NCI-H146 (cell line): ENCODE data around the gene ZC3HAV1.
"Not testable (repeated sequence)": the region's sequence is repeated elsewhere in the genome, so short reads cannot be mapped to it uniquely, and the experiment has no call there.

Experiments used
- DNase-seq: peaks from one replicate; lab custom pipeline; 2025; lab: John Stamatoyannopoulos, UW

ZC3HAV1 gene

DNA sequence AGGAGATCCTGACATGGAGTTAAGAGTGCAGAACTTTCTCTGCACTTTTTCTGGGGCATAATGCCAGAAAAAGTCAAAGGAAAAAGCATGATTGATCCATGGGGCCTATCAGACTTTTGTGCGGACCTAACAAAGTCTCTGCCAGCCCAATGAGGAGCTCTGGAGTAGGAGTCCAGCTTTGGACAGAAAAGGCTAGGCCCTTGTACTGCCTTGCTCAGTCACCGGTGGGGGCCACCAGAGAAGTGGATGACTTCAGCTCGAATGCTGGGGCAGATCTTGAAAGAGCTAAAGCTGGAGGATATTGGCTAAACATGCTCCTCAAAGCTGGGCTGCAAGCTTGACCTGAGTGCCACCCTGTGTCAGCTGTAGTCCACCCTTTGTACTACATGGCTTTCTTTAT, 2.8 kb upstream of the ZC3HAV1 start:
- no peak for DNase-seq

DNA sequence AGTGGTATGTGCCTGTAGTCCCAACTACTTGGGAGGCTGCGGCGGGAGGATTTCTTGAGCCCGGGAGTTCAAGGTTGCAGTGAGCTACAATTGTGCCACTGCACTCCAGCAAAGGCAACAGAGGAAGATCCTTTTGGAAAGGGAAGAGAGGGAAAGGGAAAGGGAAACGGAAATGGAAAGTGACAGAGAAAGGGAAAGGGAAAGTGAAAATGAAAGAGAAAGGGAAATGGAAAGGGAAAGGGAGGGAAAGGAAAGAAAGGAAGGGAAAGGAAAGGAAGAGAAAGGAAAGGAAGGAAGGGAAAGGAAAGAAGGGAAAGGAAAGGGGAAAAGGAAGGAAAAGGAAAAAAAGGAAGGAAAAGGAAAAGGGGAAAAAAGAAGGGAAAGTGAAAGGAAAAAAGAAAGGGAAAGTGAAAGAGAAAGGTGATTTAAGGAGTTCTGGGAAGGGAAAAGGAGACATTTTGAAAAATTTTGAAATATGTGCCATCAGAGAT, 2.3 kb upstream of the ZC3HAV1 start:
- DNase-seq, result no peak

DNA sequence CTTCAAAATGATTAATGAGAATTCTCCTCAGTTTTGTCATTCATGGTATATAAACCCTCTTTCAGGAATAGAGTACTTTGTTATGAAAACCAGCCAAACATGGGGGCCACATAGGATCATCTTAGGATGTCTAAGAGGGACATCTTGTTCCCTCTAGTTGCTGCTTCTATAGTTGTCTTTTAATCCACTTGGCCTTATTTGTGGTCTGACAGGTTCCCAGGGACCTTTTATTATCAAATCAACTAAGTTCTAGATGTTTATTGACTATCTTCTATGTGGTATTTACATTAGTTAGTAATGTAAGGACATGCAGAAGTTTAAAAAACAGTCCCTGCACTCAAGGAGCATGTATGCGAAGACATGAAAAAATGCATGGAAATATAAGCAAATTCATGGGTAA, 1.6 kb upstream of the ZC3HAV1 start:
- DNase-seq, result no peak

DNA sequence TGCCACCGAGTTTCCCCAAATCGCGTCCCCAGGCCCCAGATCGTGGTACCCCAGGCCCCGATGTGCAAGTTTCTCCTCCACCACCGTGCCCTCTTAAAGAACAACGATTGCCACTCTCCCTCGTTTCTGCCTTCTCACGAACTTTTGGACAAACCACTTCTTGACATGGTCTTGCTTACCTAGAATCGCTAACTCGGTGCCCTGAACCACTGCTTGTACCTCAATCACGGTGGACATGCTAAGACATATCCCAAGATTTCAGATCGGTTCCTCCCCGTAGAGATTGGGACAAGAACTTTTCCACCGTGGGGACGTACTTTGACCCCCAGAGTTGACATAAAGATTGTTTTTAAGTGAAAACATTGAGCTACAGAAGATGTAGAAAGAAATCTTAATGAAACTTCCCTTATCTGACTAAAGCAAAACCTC, 477 bp upstream of the ZC3HAV1 start:
- DNase-seq, result no peak

DNA sequence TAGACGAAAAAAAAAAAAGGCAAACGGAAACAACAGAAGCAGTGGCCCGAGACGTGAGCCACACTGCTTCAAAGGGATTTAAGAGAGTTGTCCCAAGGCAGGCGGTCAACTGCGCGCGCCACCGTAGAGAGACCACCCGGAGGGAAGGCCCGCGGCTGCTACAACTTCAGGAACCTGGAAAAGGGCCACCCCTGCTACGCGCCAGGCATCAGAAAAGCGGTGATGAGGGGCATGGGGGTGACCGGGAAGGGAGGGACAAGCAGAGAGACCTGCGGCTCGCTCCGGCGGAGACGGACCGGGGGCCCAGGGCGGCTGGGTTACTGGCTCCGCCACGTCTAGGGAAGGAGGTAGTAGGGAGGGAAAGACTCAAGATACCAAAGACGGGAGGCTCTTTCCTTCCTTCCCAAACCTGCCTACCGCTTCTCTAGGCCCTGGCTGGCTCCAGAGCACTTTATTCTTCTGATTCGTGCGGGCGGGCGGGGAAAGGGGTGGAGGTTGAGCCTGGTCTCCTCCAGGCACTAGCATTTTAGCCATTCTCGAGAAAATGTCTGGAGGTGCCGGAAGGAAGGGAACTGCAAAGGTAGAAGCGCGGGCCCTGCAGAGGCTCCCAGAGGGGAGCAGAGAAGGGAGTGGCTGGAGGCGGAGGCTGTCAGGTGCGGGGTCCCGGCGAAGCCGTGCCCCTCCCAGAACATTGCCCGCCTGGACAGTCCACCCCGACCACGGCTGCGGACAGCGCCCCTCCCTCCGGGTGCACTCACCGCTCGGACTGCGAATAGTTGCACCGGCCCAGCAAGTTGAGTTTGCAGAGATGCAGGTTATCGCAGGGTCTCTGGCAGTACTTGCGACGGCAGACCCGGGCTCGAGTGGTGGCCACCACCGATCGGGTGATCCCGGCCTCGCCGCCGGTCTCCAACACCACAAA, 993 bp downstream of the ZC3HAV1 start:
- peak; percentile 73 for DNase-seq

DNA sequence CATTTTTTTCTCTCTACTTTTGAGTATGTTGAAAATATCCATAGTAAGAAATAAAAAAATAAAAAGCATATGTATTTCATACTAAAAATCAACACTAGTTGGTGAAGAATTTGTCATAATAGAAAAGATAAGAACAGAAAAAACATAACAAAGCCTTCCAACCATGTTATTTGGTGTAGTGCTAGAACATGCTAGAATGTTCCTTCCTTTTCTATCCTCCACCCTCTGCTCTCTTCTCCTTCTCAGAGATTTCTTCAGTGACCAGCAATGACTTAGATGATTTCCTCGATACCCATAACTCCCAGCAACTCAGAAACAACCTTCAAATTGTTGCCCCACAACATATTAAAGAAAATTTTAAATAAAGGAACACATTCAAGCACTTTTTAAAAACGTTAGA, 2.6 kb downstream of the ZC3HAV1 start:
- no peak for DNase-seq

DNA sequence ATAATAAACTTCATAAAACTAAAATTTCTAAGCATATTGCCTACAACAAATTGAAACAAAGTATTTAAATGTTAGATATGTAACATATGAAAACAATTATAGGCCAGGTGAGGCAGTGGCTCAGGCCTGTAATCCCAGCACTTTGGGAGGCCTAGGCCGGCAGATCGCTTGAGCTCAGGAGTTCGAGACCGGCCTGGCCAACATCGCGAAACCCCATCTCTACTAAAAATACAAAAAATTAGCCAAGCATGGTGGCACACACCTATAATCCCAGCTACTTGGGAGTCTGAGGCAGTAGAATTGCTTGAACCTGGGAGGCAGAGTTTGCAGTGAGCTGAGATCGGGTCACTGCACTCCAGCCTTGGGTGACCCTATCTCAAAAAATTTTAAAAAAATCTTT, 3.3 kb downstream of the ZC3HAV1 start:
- DNase-seq, result not testable (repeated sequence)

DNA sequence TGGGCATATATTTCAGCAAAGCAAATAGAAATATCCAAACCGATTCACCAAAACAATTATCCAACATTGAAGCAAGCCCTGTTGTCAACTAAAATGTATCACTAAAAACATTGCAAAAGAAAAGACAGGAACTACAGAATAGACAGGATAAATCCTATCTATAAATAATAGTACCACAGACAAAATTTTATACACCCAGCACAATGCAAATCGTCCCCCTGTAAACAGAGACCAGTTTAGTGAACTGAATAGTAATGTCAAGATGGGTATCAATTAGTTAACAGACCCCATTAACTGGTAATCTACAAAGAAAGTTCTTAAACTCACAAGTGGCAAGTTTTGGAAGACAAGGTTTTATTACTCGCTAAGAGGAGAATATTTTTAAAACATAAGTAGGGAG, 4.0 kb downstream of the ZC3HAV1 start:
- no peak for DNase-seq

DNA sequence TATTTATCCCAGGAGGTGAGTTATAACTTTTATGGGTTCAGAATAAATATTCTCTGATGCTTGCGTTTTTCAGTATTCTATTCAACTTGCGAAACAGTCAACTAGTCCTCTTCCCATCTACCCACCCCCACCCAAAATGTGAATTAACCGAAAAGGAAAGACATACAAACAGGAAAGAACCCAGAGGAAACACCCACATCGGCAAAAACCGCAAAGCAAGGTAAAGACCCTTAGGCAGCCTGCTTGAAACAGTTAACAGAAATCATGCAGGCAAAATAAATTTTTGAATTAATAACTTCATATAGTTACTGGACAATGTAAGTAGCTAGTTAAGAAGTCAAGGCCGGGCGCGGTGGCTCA, 5.4 kb downstream of the ZC3HAV1 start:
- no peak for DNase-seq

DNA sequence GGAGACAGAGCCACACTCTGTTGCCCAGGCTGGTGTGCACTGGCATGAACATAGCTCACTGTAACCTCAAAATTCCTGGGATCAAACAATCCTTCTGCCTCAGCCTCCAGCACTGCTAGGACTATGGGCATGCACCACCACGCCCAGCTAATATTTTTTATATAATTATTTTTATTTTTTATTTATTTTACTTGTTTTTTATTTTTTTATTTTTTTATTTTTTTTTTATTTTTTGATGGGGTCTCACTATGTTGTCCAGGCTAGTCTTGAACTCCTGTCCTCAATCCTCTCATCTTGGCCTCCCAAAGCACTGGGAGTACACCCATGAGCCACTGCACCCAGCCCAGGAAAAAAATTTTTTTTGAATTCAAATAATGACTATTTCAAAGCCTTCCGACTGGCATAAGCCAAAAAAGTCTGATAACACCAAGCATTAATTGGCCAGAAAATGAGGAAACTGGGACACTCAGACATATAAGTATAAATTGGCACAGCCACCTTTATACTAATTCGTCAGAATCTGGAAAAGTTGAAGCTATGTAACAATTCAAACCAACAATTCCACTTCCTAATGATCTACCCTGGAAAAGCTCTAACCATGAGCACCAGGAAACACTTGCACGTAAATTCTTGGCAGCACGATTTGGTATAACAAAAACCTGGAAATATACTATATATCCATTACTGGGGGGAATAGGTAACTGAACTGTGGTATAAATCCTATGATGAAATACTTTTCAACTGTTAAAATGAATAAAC, 6.3 kb downstream of the ZC3HAV1 start:
- DNase-seq, result no peak

DNA sequence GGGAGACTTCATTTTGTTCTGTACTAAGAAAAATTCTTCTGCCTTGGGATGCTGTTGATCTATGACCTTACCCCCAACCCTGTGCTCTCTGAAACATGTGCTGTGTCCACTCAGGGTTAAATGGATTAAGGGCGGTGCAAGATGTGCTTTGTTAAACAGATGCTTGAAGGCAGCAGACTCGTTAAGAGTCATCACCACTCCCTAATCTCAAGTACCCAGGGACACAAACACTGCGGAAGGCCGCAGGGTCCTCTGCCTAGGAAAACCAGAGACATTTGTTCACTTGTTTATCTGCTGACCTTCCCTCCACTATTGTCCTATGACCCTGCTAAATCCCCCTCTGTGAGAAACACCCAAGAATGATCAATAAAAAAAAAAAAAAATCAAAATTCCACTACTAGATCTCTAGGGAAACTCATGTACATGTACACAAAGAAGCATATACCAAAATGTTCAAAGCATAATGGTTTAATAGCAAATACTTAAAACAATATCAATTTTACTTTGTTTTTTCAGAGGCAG, 7.8 kb downstream of the ZC3HAV1 start:
- not testable (repeated sequence) for DNase-seq

DNA sequence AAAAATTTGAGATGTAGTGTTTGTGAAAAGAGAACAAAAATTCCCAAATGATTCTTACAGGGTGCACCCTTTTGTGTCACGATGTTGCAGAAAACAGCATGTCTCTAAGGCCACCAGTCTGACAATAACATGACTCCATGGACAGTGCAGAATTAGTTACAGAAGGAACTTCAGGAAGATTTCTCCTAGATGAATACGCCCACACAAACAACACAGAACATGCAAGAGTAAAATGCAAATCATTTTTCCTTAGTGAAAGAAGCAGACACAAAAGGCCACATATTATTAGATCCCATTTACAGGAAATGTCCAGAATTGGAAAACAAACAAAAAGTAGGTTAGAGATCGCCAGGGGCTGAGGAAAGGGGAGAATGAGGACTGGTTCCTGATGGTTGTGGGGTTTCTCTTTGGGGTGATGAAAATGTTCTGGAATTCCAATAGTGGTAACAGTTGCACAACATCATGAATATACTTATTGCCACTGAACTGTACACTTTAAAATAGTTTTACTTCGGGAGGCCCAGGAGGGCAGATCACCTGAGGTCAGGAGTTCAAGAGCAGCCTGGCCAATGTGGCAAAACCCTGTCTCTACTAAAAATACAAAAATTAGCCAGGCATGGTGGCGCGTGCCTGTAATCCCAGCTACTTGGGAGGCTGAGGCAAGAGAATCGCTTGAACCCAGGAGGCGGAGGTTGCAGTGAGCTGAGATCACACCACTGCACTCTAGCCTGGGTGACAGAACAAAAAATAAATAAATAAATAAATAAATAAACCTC, 10.2 kb downstream of the ZC3HAV1 start:
- no peak for DNase-seq

DNA sequence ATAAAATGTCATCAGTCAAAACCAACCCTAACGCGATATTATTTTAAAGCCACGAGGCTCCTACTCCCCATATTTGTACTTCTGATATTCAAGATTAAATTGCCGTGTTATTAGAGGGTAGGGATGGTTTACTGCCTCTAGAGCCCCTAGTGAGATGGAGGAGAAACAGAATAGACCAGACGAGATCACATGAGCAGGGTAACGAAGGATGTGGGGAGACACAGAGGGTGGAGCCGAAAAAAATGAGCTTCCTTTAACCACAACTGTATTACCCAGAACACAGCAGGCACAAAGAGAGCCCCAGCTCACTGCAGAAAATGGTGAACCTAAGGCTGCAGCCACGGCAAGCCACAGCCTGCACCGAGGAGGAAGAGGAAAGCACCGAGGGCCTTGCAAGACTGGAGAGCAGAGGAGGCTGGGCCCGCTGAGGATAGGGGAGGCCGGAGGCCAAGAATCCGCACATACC, 14.3 kb downstream of the ZC3HAV1 start:
- no peak for DNase-seq

DNA sequence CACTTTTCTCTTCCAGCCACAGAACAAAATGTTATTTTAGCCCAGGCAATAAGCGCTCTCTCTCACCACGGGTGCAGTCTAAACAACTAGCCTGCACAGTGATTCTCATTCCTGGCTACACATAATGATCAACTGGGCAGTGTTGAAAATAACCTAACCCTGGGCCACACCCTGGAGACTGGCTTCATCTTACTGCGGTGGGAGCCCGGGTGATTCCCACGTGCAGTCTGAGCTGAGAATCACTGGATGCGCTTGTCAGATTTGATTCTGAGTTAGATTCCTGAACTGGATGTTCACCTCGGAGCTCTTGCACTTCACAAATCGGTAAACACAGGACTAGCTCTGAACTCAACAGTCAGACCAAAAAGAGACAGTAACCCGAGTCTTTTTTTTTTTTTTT, 14.9 kb downstream of the ZC3HAV1 start:
- DNase-seq, result peak; percentile 15

DNA sequence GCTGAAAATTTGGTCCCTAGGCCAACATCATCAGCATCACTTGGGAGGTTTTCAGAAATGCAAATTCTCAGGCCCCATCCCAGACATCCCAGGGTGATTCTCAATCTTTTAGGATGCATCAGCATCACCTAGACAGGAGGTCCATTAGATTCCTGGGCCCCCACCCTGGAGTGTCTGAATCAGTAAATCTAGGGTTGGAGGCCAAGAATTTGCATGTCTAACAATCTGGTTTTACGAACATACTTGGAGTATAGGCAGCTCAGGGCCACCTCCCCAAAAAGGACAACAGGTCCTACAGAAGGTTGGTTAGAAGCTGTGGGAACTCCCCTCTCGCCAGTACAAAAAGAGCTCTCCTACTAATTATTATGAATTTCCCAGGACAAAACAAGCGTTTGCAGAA, 15.5 kb downstream of the ZC3HAV1 start:
- DNase-seq, result no peak

DNA sequence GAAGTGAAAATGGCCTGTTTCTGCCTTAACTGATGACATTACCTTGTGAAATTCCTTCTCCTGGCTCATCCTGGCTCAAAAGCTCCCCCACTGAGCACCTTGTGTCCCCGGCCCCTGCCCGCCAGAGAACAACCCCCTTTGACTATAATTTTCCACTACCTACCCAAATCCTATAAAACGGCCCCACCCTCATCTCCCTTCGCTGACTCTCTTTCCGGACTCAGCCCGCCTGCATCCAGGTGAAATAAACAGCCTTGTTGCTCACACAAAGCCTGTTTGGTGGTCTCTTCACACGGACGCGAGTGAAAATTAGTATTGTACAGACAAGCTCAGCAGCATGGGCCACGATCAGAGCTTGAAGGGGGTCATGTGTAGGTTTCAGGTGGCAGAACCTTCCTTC, 16.0 kb downstream of the ZC3HAV1 start:
- DNase-seq, result not testable (repeated sequence)

DNA sequence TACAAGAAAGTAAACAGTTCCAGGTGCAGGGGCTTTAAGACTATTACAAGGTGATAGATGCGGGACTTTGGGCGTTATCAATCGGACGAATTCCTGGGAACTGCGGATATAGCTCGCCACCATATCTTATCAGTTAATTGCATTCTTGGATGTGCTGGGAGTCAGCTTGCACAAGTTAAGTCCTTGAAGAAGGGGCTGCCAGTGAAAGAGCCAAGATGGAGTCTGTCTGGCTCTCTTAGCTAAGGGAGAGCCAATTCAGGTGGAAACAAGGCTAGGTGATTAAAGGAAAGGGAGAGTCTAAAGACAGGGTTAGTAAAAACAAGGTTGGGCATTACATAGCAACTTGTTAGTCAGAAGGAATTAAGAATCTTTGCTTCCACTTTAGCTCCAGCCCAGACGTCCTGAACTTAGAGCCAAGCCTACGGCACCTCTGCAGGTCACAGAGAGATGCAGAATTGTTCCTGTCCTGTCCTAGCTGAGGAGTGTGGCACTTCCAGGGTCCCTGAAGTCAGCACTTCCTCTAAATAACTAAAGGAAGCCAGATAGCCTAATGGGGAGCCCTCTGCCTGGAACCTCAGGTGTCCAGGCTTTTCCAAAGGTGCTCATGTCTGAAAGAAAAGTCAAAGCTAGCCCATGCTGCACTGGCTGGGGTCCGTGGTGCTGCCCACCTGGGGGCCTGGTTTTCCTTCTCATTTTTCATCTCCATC, 17.3 kb downstream of the ZC3HAV1 start:
- DNase-seq, result no peak

DNA sequence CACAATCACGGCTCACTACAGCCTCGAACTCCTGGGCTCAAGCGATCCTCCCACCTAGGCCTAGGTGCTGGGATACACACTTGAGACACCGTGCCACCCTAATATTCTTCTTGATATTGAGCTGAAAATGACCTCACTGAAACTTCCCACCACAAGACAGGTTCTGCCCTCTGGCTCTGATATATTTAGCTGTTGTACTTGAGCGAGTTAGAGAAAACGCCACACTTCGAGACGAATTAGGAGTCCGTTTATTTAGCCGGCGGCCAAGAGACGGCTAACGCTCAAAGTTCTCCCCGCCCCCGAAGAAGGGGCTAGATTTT, 17.9 kb downstream of the ZC3HAV1 start:
- DNase-seq, result no peak

DNA sequence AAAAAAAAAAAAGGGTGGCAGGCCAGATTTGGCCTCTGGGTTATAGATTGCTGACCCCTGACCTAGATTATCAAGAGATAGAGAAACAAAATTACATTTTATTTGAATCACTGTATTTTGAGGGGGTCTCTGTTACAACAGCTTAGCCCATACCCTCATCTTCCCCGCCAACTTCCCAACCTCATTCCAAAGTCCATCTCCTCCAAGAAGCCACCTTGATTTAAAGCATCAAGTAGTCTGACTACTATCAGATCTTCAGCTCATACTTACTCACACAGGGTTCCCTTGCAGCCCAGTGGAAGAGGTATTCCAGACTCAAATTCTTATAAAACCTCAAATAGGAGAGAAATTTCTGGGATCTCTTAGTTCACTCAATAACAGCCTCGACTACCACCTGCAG, 20.4 kb downstream of the ZC3HAV1 start:
- no peak for DNase-seq

DNA sequence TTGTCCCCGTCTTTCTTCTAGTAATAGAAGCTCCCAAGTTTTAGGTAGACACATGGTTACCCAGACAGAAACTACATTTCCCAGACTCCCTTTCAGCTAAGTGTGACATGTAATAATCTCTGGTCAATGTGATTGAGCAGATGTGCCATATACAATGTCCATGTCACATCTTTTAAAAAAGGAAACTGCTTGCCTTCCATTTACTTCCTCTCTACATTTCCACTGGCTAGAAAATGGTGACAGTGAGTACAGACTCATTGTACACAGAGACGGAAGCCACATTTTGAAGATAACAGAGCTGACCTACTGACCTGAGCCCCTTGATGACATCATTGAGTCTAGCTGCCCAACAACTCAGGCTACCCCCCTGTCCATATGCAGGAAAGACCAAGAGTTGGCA, 21.3 kb downstream of the ZC3HAV1 start:
- no peak for DNase-seq

DNA sequence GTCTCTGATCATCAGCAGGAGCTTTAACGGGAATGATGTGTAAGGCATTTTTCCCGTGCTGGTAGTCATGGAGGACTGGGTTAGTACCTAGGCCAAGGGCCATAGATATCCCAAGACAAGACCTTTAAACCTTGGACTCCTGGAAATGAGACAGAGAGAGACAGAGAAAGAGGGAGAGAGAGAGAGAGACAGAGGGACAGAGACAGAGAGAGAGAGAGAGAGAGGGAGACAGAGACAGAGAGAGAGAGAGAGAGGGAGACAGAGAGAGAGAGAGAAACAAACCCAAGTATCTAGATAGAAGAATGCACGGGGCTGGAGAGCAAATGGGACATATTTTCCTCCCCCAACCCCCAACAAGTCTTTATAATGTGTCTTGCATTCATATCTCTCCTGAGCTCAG, 22.3 kb downstream of the ZC3HAV1 start:
- DNase-seq, result no peak

DNA sequence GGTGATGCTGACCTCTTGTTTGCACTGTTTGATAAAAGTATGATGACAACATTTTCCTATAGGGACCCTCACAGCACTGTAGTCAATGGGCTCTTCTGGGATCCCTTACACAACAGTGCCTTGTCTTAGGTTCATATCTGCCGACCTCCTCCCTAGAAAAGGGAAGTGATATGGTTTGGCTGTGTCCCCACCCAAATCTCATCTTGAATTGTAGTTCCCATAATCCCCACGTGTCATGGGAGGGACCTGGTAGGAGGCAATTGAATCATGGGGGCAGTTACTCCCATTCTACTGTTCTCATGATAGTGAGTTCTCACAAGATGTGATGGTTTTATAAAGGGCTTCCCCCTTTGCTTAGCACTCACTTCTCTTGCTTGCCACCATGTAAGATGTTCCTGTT, 23.1 kb downstream of the ZC3HAV1 start:
- DNase-seq, result no peak
